GM10248 (cell line): ENCODE results near the gene RTKN2.

ENCODE experiments used
- CTCF ChIA-PET: fragments of 300-600 bp; sonication (Branson Sonifier 250); formaldehyde crosslinking; extraction: SDS; loops from one replicate; lab custom pipeline; 2021; ENCODE audit warnings: antibody characterized with exemption; lab: Yijun Ruan, JAX
- POLR2A ChIA-PET: fragments of 350-650 bp; sonication (Branson Sonifier 250); formaldehyde crosslinking; extraction: SDS; loops from one replicate; lab custom pipeline; 2020; ENCODE audit warnings: antibody characterized with exemption; lab: Yijun Ruan, JAX
- DNase-seq: peaks from one replicate; pipeline ENCODE4 v3.0.0; 2012; ENCODE audit errors: extremely low spot score
- TF ChIP-seq, protein P1 (sequence below): IDR thresholded peaks from 2 replicates; pipeline ENCODE4 v1.5.1; 2012; ENCODE audit warnings: mild to moderate bottlenecking, low read depth; ENCODE audit errors: extremely low read depth, missing control alignments, control extremely low read depth

Gene RTKN2, protein sequence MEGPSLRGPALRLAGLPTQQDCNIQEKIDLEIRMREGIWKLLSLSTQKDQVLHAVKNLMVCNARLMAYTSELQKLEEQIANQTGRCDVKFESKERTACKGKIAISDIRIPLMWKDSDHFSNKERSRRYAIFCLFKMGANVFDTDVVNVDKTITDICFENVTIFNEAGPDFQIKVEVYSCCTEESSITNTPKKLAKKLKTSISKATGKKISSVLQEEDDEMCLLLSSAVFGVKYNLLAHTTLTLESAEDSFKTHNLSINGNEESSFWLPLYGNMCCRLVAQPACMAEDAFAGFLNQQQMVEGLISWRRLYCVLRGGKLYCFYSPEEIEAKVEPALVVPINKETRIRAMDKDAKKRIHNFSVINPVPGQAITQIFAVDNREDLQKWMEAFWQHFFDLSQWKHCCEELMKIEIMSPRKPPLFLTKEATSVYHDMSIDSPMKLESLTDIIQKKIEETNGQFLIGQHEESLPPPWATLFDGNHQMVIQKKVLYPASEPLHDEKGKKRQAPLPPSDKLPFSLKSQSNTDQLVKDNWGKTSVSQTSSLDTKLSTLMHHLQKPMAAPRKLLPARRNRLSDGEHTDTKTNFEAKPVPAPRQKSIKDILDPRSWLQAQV

DNA sequence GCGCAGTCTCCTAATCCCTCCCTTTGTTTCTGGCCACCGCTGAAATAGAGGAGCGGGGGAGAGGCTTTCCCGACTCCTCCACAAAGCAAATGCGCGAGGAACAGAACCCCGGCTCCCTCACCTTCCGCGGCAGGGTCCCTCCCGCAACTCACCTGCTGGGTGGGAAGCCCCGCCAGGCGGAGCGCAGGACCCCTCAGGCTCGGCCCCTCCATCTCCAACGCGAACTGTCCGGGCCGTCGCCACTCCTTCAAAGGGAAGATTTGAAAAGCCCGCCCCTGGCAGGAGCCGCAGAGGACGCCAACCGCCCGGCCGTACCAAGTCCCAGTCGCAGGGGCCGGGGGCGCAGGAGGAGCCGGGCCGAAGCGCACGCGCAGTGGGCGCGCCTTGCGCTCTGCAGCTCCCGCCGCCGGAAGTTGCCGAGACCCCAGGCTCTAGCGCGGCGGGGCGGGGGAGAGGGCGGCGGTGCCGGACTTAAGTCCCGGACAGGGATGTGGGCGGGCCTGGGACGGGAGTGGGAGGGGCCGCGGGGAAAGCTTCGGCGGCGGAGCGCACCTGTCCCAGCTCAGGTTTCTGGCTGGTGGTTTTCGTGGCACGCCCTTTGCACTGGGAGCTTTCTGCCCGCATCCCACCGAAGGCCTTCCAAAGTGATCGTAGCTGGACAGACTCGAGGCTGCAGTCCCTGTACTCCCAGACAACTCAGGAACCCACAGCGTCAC lies at the start of gene RTKN2:
Gene RTKN2, minus strand, starts transcription at position 446 of the 716 bp plus-strand sequence. Its CDS starts 234 bp downstream, at position 212.
- ChIA-PET CTCF (interaction anchor here (1.2 to 2.2 kb wide), 2 partner anchors 24 to 230 kb away, joined by 4 to 7 read pairs; no protein-coding TSS in a partner anchor), POLR2A (no interaction called here)
- DNase-seq = peak; percentile 73
- TF ChIP-seq, protein P1, sequence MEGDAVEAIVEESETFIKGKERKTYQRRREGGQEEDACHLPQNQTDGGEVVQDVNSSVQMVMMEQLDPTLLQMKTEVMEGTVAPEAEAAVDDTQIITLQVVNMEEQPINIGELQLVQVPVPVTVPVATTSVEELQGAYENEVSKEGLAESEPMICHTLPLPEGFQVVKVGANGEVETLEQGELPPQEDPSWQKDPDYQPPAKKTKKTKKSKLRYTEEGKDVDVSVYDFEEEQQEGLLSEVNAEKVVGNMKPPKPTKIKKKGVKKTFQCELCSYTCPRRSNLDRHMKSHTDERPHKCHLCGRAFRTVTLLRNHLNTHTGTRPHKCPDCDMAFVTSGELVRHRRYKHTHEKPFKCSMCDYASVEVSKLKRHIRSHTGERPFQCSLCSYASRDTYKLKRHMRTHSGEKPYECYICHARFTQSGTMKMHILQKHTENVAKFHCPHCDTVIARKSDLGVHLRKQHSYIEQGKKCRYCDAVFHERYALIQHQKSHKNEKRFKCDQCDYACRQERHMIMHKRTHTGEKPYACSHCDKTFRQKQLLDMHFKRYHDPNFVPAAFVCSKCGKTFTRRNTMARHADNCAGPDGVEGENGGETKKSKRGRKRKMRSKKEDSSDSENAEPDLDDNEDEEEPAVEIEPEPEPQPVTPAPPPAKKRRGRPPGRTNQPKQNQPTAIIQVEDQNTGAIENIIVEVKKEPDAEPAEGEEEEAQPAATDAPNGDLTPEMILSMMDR = no peak

DNA sequence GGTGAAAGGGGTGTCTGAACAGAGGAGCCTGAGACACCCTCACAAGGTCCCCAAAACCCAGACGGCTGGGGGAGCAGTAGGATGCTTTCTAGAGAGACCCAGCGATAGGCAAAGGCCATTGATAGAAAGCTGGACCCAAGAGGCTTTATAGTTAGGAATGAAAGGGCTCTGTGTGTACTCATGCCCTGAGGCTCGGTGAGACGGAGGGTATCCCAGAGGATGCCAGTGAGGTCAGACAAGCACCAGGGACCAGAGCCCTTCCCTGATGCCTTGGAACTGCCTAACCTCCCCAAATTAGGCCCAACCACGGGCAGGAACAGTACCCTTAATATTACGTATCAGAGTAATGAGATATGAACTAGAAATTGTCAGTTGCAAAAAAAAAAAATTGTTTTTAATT lies 48.6 kb upstream of the RTKN2 start:
- TF ChIP-seq, protein P1 = no peak
- ChIA-PET CTCF (interaction anchor here (1.6 kb wide), 1 partner anchor 41 kb away, joined by 3 read pairs; no protein-coding TSS in a partner anchor), POLR2A (no interaction called here)
- no peak for DNase-seq

DNA sequence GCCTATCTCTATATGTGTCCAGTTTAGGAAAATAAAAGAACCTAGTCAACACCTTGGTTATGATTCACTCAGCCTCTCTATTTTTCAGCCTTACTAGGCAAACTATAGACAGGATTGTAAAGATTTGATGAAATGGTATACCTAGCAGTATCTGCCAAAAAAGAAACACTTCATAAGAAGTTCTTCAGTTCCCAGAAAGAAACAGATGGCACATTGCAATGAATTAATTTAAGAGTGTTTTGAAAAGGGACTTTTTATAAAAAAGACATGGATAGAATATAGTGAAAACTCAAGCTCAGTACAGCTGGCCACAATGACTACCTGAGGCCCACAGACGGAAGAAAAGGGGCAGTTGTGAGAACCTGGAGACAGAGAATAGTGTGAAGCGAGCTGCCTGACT lies 40.6 kb upstream of the RTKN2 start:
- POLR2A ChIA-PET = interaction anchor here (0.6 kb wide), 1 partner anchor 17 kb away, joined by 3 read pairs; no protein-coding TSS in a partner anchor
- no peak for DNase-seq
- CTCF ChIA-PET = interaction anchor here (2.7 kb wide), 1 partner anchor 10 kb away, joined by 7 read pairs; no protein-coding TSS in a partner anchor
- TF ChIP-seq, protein P1 = no peak

DNA sequence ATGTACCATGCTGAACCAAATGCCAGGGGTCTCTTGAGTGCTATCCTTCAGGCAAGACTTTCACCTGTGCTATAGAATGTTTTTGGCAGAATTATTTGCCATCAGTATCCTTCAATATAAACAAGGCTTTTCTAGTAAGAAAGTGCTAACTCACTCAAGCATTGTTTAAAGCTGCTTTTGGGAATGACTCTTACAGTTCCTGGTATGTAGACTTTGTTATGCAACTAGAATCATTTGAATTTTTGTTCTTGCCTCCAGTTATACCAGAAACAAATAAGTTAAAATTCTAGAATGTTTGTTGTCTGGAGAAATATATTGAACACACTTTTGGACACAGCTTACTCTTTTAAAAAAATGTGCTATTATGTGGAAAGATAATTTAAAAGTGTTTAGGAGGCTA lies 39.5 kb upstream of the RTKN2 start:
- DNase-seq = no peak
- POLR2A ChIA-PET = no interaction called here
- TF ChIP-seq, protein P1 = no peak
- CTCF ChIA-PET = interaction anchor here (2.7 kb wide), 1 partner anchor 12 kb away, joined by 7 read pairs; no protein-coding TSS in a partner anchor

DNA sequence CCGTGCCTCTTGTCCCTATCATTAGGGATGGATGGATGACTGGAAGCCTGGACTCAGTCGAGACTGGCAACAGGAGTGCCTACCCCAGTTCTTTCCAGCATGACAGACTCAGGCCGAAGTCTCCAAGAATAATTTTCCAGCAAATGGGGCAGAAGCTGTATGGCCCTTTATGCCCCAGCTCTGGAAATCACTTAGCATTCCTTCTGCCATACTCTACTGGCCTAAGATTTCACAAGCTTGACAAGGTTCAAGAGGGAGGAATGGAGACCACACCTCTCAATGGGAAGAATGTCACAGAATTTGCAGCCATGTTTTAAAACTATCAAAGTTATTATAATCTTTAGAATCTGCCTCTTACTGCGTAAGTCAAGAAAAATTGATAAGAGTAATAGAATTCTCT lies 39.0 kb upstream of the RTKN2 start:
- ChIA-PET POLR2A (no interaction called here), CTCF (no interaction called here)
- TF ChIP-seq, protein P1 = no peak
- DNase-seq = no peak

DNA sequence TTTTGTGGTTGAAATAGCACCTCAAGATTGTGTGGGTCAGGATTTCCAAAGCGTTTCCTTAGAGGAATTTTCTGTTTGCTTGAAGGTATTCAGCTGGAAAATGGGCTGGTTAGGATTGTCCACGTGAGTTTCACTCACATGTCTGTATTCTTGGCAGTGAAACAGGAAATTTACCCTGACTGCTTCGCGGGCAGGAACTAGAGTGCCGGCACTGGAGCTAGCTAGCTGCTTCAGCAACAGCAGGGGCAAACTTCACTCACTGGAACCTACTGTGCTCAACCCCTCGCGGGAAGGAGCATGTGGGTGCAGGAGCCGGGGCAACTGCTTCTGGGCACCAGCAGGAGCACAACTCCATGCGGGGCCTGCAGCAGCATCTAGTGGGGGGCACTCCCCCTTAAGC lies 38.0 kb upstream of the RTKN2 start:
- no peak for DNase-seq
- ChIA-PET POLR2A (no interaction called here), CTCF (no interaction called here)
- TF ChIP-seq, protein P1 = no peak
